ENCODE results near the gene CPNE7.

The CPNE7 gene

GRCh38 chr16:89595330-89596060 lies 19.9 kb downstream of the CPNE7 start:
- H3K36me3 ChIP-seq (ENCODE audit: control insufficient read depth in 5 of 5, insufficient read depth in 5 of 5, low read length in 5 of 5) = no peaks in the 10 kb centered on the region
- H3K27me3 ChIP-seq (ENCODE audit: control insufficient read depth in 5 of 5, insufficient read depth in 4 of 5, low read length in 5 of 5) = no peaks in the 10 kb centered on the region
- H3K4me3 ChIP-seq (ENCODE audit: low read depth in 1 of 5, low read length in 5 of 5) = no peak overlapping the region
- H3K4me1 ChIP-seq (ENCODE audit: control insufficient read depth in 5 of 5, insufficient read depth in 5 of 5, low read length in 5 of 5) = no peaks in the 10 kb centered on the region
- no peak overlapping the region for H3K9ac ChIP-seq (ENCODE audit: low read length in 5 of 5)
- H3K9me3 ChIP-seq (ENCODE audit: control insufficient read depth in 5 of 5, low read length in 5 of 5) = no peaks in the 10 kb centered on the region
- no peak overlapping the region for H3K27ac ChIP-seq (ENCODE audit: low read depth, low read length)

- H3K27me3 ChIP-seq (ENCODE audit: control insufficient read depth in 5 of 5, insufficient read depth in 4 of 5, low read length in 5 of 5) = no peaks in the 10 kb centered on the region
- H3K4me1 ChIP-seq (ENCODE audit: control insufficient read depth in 5 of 5, insufficient read depth in 5 of 5, low read length in 5 of 5) = no peaks in the 10 kb centered on the region
- no peak overlapping the region for H3K27ac ChIP-seq (ENCODE audit: low read depth, low read length)
- no peaks in the 10 kb centered on the region for H3K36me3 ChIP-seq (ENCODE audit: control insufficient read depth in 5 of 5, insufficient read depth in 5 of 5, low read length in 5 of 5)
- no peak overlapping the region for H3K4me3 ChIP-seq (ENCODE audit: low read depth in 1 of 5, low read length in 5 of 5)
- no peaks in the 10 kb centered on the region for H3K9me3 ChIP-seq (ENCODE audit: control insufficient read depth in 5 of 5, low read length in 5 of 5)
- H3K9ac ChIP-seq (ENCODE audit: low read length in 5 of 5) = no peak overlapping the region
Measured at GRCh38 chr16:89596061-89596689, 20.6 kb downstream of the CPNE7 start.

GRCh38 chr16:89596957-89597649 lies 21.5 kb downstream of the CPNE7 start:
- H3K9ac ChIP-seq (ENCODE audit: low read length in 5 of 5) = peak overlapping the region in 1 of 5 donors; percentile 25
- no peaks in the 10 kb centered on the region for H3K9me3 ChIP-seq (ENCODE audit: control insufficient read depth in 5 of 5, low read length in 5 of 5)
- peaks cover 0 to 3% (median 1%) of the 10 kb centered on the region in 5 donors for H3K4me1 ChIP-seq (ENCODE audit: control insufficient read depth in 5 of 5, insufficient read depth in 5 of 5, low read length in 5 of 5)
- H3K27ac ChIP-seq (ENCODE audit: low read depth, low read length) = no peak overlapping the region
- H3K4me3 ChIP-seq (ENCODE audit: low read depth in 1 of 5, low read length in 5 of 5) = no peak overlapping the region
- H3K36me3 ChIP-seq (ENCODE audit: control insufficient read depth in 5 of 5, insufficient read depth in 5 of 5, low read length in 5 of 5) = no peaks in the 10 kb centered on the region
- peaks cover 0 to 4% (median 1%) of the 10 kb centered on the region in 5 donors for H3K27me3 ChIP-seq (ENCODE audit: control insufficient read depth in 5 of 5, insufficient read depth in 4 of 5, low read length in 5 of 5)

- Histone ChIP-seq H3K27ac (ENCODE audit: low read depth, low read length) (no peak overlapping the region), H3K9me3 (ENCODE audit: control insufficient read depth in 5 of 5, low read length in 5 of 5) (no peaks in the 10 kb centered on the region), H3K4me1 (ENCODE audit: control insufficient read depth in 5 of 5, insufficient read depth in 5 of 5, low read length in 5 of 5) (peaks cover 0 to 11% (median 1%) of the 10 kb centered on the region in 5 donors), H3K4me3 (ENCODE audit: low read depth in 1 of 5, low read length in 5 of 5) (no peak overlapping the region), H3K27me3 (ENCODE audit: control insufficient read depth in 5 of 5, insufficient read depth in 4 of 5, low read length in 5 of 5) (peaks cover 5 to 14% (median 11%) of the 10 kb centered on the region in 5 donors), H3K9ac (ENCODE audit: low read length in 5 of 5) (no peak overlapping the region), H3K36me3 (ENCODE audit: control insufficient read depth in 5 of 5, insufficient read depth in 5 of 5, low read length in 5 of 5) (no peaks in the 10 kb centered on the region)
Measured at GRCh38 chr16:89598199-89598598, 22.6 kb downstream of the CPNE7 start.

GRCh38 chr16:89599451-89599858 lies 23.9 kb downstream of the CPNE7 start:
- Histone ChIP-seq H3K9me3 (ENCODE audit: control insufficient read depth in 5 of 5, low read length in 5 of 5) (no peaks in the 10 kb centered on the region), H3K27me3 (ENCODE audit: control insufficient read depth in 5 of 5, insufficient read depth in 4 of 5, low read length in 5 of 5) (peaks cover 6 to 14% (median 11%) of the 10 kb centered on the region in 5 donors), H3K4me3 (ENCODE audit: low read depth in 1 of 5, low read length in 5 of 5) (no peak overlapping the region), H3K4me1 (ENCODE audit: control insufficient read depth in 5 of 5, insufficient read depth in 5 of 5, low read length in 5 of 5) (peaks cover 0 to 11% (median 1%) of the 10 kb centered on the region in 5 donors), H3K9ac (ENCODE audit: low read length in 5 of 5) (no peak overlapping the region), H3K36me3 (ENCODE audit: control insufficient read depth in 5 of 5, insufficient read depth in 5 of 5, low read length in 5 of 5) (no peaks in the 10 kb centered on the region), H3K27ac (ENCODE audit: low read depth, low read length) (no peak overlapping the region)

- H3K9me3 ChIP-seq (ENCODE audit: control insufficient read depth in 5 of 5, low read length in 5 of 5) = no peaks in the 10 kb centered on the region
- no peak overlapping the region for H3K27ac ChIP-seq (ENCODE audit: low read depth, low read length)
- H3K4me3 ChIP-seq (ENCODE audit: low read depth in 1 of 5, low read length in 5 of 5) = no peak overlapping the region
- peaks cover 8 to 14% (median 11%) of the 10 kb centered on the region in 5 donors for H3K27me3 ChIP-seq (ENCODE audit: control insufficient read depth in 5 of 5, insufficient read depth in 4 of 5, low read length in 5 of 5)
- H3K4me1 ChIP-seq (ENCODE audit: control insufficient read depth in 5 of 5, insufficient read depth in 5 of 5, low read length in 5 of 5) = peaks cover 0 to 11% (median 1%) of the 10 kb centered on the region in 5 donors
- no peaks in the 10 kb centered on the region for H3K36me3 ChIP-seq (ENCODE audit: control insufficient read depth in 5 of 5, insufficient read depth in 5 of 5, low read length in 5 of 5)
- H3K9ac ChIP-seq (ENCODE audit: low read length in 5 of 5) = no peak overlapping the region
Measured at GRCh38 chr16:89599902-89600301, 24.3 kb downstream of the CPNE7 start.

- H3K4me3 ChIP-seq (ENCODE audit: low read depth in 1 of 5, low read length in 5 of 5) = no peak overlapping the region
- no peak overlapping the region for H3K27ac ChIP-seq (ENCODE audit: low read depth, low read length)
- no peak overlapping the region for H3K9ac ChIP-seq (ENCODE audit: low read length in 5 of 5)
- no peaks in the 10 kb centered on the region for H3K9me3 ChIP-seq (ENCODE audit: control insufficient read depth in 5 of 5, low read length in 5 of 5)
- H3K4me1 ChIP-seq (ENCODE audit: control insufficient read depth in 5 of 5, insufficient read depth in 5 of 5, low read length in 5 of 5) = peaks cover 0 to 11% (median 1%) of the 10 kb centered on the region in 5 donors
- H3K27me3 ChIP-seq (ENCODE audit: control insufficient read depth in 5 of 5, insufficient read depth in 4 of 5, low read length in 5 of 5) = peaks cover 11 to 17% (median 13%) of the 10 kb centered on the region in 5 donors
- no peaks in the 10 kb centered on the region for H3K36me3 ChIP-seq (ENCODE audit: control insufficient read depth in 5 of 5, insufficient read depth in 5 of 5, low read length in 5 of 5)
Measured at GRCh38 chr16:89600427-89600826, 24.9 kb downstream of the CPNE7 start.

- Histone ChIP-seq H3K27me3 (ENCODE audit: control insufficient read depth in 5 of 5, insufficient read depth in 4 of 5, low read length in 5 of 5) (peaks cover 11 to 18% (median 14%) of the 10 kb centered on the region in 5 donors), H3K4me1 (ENCODE audit: control insufficient read depth in 5 of 5, insufficient read depth in 5 of 5, low read length in 5 of 5) (peaks cover 0 to 11% (median 1%) of the 10 kb centered on the region in 5 donors), H3K27ac (ENCODE audit: low read depth, low read length) (no peak overlapping the region), H3K9me3 (ENCODE audit: control insufficient read depth in 5 of 5, low read length in 5 of 5) (no peaks in the 10 kb centered on the region), H3K9ac (ENCODE audit: low read length in 5 of 5) (no peak overlapping the region), H3K4me3 (ENCODE audit: low read depth in 1 of 5, low read length in 5 of 5) (no peak overlapping the region), H3K36me3 (ENCODE audit: control insufficient read depth in 5 of 5, insufficient read depth in 5 of 5, low read length in 5 of 5) (no peaks in the 10 kb centered on the region)
Measured at GRCh38 chr16:89600956-89601355, 25.4 kb downstream of the CPNE7 start.

- no peak overlapping the region for H3K4me3 ChIP-seq (ENCODE audit: low read depth in 1 of 5, low read length in 5 of 5)
- H3K4me1 ChIP-seq (ENCODE audit: control insufficient read depth in 5 of 5, insufficient read depth in 5 of 5, low read length in 5 of 5) = peaks cover 0 to 11% (median 1%) of the 10 kb centered on the region in 5 donors
- no peaks in the 10 kb centered on the region for H3K9me3 ChIP-seq (ENCODE audit: control insufficient read depth in 5 of 5, low read length in 5 of 5)
- no peak overlapping the region for H3K9ac ChIP-seq (ENCODE audit: low read length in 5 of 5)
- peaks cover 11 to 18% (median 15%) of the 10 kb centered on the region in 5 donors for H3K27me3 ChIP-seq (ENCODE audit: control insufficient read depth in 5 of 5, insufficient read depth in 4 of 5, low read length in 5 of 5)
- H3K27ac ChIP-seq (ENCODE audit: low read depth, low read length) = no peak overlapping the region
- H3K36me3 ChIP-seq (ENCODE audit: control insufficient read depth in 5 of 5, insufficient read depth in 5 of 5, low read length in 5 of 5) = no peaks in the 10 kb centered on the region
Measured at GRCh38 chr16:89601906-89602272, 26.3 kb downstream of the CPNE7 start.
